H1 (cell line): ENCODE results near the gene KCNJ13.

ENCODE experiments used
- EGR1 ChIP-seq: IDR thresholded peaks from 2 replicates; pipeline ENCODE4 v1.6.1; 2011; ENCODE audit warnings: low read depth, low read length, borderline replicate concordance
- EP300 ChIP-seq, 2 experiments: IDR thresholded peaks; 1 replicate in 1 of 2; 2 replicates in 1 of 2; pipeline ENCODE4 v1.6.1; 2011 to 2012; ENCODE audit warnings: low read depth in 2 of 2, low read length in 2 of 2, mild to moderate bottlenecking in 2 of 2, borderline replicate concordance in 1 of 2, inconsistent platforms in 1 of 2, moderate library complexity in 1 of 2
- EZH2 ChIP-seq: fragments of 200-600 bp; sonication (generic); IDR thresholded peaks from 2 replicates; pipeline ENCODE4 v1.7.1; 2012; ENCODE audit warnings: low read depth, mild to moderate bottlenecking, moderate library complexity, low read length, inconsistent platforms; ENCODE audit not compliant: severe bottlenecking
- POLR2A ChIP-seq, 2 experiments: IDR thresholded peaks; 1 replicate in 1 of 2; 2 replicates in 1 of 2; pipeline ENCODE4 v1.6.1; 2011; ENCODE audit warnings: low read depth in 2 of 2, low read length in 2 of 2, mild to moderate bottlenecking in 2 of 2; ENCODE audit errors: control extremely low read depth in 1 of 2
- POLR2AphosphoS5 ChIP-seq: IDR thresholded peaks from 2 replicates; pipeline ENCODE4 v1.6.1; 2011; ENCODE audit warnings: low read depth, low read length
- SIN3A ChIP-seq, 2 experiments: IDR thresholded peaks in 1 of 2; conservative IDR thresholded peaks in 1 of 2; 2 replicates each; pipeline ENCODE4 v1.6.1; 2011 to 2012; ENCODE audit warnings: low read length in 2 of 2, improper control_type of control experiment in 1 of 2, low read depth in 1 of 2, mild to moderate bottlenecking in 1 of 2
- SP1 ChIP-seq: IDR thresholded peaks from 2 replicates; pipeline ENCODE4 v1.6.1; 2011; ENCODE audit warnings: low read depth, low read length
- TF ChIP-seq, protein P1 (sequence below), 3 experiments: IDR thresholded peaks; 1 replicate in 2 of 3; 2 replicates in 1 of 3; pipeline versions ENCODE4 v1.5.1 to v1.6.1; 2011; ENCODE audit warnings: low read length in 3 of 3, mild to moderate bottlenecking in 3 of 3, inconsistent platforms in 2 of 3, low read depth in 1 of 3, moderate library complexity in 1 of 3; ENCODE audit not compliant: insufficient read depth in 1 of 3; ENCODE audit errors: control extremely low read depth in 1 of 3

GRCh38 chr2:232791518-232791917, 15.2 kb upstream of the KCNJ13 start:
- TF ChIP-seq, protein P1, sequence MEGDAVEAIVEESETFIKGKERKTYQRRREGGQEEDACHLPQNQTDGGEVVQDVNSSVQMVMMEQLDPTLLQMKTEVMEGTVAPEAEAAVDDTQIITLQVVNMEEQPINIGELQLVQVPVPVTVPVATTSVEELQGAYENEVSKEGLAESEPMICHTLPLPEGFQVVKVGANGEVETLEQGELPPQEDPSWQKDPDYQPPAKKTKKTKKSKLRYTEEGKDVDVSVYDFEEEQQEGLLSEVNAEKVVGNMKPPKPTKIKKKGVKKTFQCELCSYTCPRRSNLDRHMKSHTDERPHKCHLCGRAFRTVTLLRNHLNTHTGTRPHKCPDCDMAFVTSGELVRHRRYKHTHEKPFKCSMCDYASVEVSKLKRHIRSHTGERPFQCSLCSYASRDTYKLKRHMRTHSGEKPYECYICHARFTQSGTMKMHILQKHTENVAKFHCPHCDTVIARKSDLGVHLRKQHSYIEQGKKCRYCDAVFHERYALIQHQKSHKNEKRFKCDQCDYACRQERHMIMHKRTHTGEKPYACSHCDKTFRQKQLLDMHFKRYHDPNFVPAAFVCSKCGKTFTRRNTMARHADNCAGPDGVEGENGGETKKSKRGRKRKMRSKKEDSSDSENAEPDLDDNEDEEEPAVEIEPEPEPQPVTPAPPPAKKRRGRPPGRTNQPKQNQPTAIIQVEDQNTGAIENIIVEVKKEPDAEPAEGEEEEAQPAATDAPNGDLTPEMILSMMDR (IDR thresholded peaks at IDR 0.05; ENCODE audit: control extremely low read depth in 1 of 3, insufficient read depth in 1 of 3, low read depth in 1 of 3, low read length in 3 of 3): no peak
- TF ChIP-seq EP300 (IDR thresholded peaks at IDR 0.05; ENCODE audit: borderline replicate concordance in 1 of 2, low read depth in 2 of 2, low read length in 2 of 2) (no peak), SP1 (no peak), POLR2AphosphoS5 (no peak), POLR2A (IDR thresholded peaks at IDR 0.05; ENCODE audit: control extremely low read depth in 1 of 2, low read depth in 2 of 2, low read length in 2 of 2) (no peak), SIN3A (conservative IDR thresholded peaks at IDR 0.05 in 1 of 2, IDR thresholded peaks at IDR 0.05 in 1 of 2; ENCODE audit: low read depth in 1 of 2, low read length in 2 of 2) (no peak), EGR1 (no peak), EZH2 (no peak)
